WTC11 (cell line): ENCODE data around the gene NOL9. TPM values are rescaled to one million over a fixed set of nuclear protein-coding genes. Genes with fewer than 3 reads are reported as not detected.
A peak's percentile ranks its signal among the peaks of the same experiment; 100 is the strongest.

ENCODE experiments used
- ATF6 ChIP-seq: sonication (generic); formaldehyde crosslinking; IDR thresholded peaks from 2 replicates; pipeline ENCODE4 v1.8.1; 2023; ENCODE audit warnings: mild to moderate bottlenecking, missing genetic modification reagents
- CBFB ChIP-seq: sonication (generic); formaldehyde crosslinking; IDR thresholded peaks from 2 replicates; pipeline ENCODE4 v1.8.1; 2022; ENCODE audit warnings: mild to moderate bottlenecking, low read depth, missing genetic modification reagents
- ERG ChIP-seq: fragments of 250-450 bp; sonication (Bioruptor Pico); IDR thresholded peaks from 2 replicates; pipeline ENCODE4 v1.8.0; 2021; ENCODE audit warnings: mild to moderate bottlenecking
- ETV6 ChIP-seq: sonication (generic); formaldehyde crosslinking; IDR thresholded peaks from 2 replicates; pipeline ENCODE4 v1.8.1; 2022; ENCODE audit warnings: mild to moderate bottlenecking, missing genetic modification reagents
- HMGA2 ChIP-seq: fragments of 250-450 bp; sonication (Bioruptor Pico); IDR thresholded peaks from 2 replicates; pipeline ENCODE4 v1.4.0; 2021; ENCODE audit warnings: mild to moderate bottlenecking, moderate library complexity
- IRF2 ChIP-seq: sonication (generic); formaldehyde crosslinking; IDR thresholded peaks from 2 replicates; pipeline ENCODE4 v1.8.0; 2022; ENCODE audit warnings: low read depth, missing genetic modification reagents, borderline replicate concordance
- JUN ChIP-seq: sonication (generic); formaldehyde crosslinking; IDR thresholded peaks from 2 replicates; pipeline ENCODE4 v1.8.0; 2023; ENCODE audit warnings: mild to moderate bottlenecking, missing genetic modification reagents
- KAT7 ChIP-seq: sonication (generic); formaldehyde crosslinking; IDR thresholded peaks from 2 replicates; pipeline ENCODE4 v1.8.1; 2023; ENCODE audit warnings: missing genetic modification reagents, mild to moderate bottlenecking, borderline replicate concordance
- MYBL2 ChIP-seq: sonication (generic); formaldehyde crosslinking; IDR thresholded peaks from 2 replicates; pipeline ENCODE4 v1.8.1; 2023; ENCODE audit warnings: mild to moderate bottlenecking, moderate library complexity, missing genetic modification reagents
- NFE2L1 ChIP-seq: sonication (generic); formaldehyde crosslinking; IDR thresholded peaks from 2 replicates; pipeline ENCODE4 v1.8.1; 2023; ENCODE audit warnings: missing genetic modification reagents
- NR2C2 ChIP-seq: sonication (generic); formaldehyde crosslinking; IDR thresholded peaks from 2 replicates; pipeline ENCODE4 v1.8.0; 2022; ENCODE audit warnings: mild to moderate bottlenecking, missing genetic modification reagents
- NR3C1 ChIP-seq: sonication (generic); formaldehyde crosslinking; conservative IDR thresholded peaks from 2 replicates; pipeline ENCODE4 v1.8.1; 2023; ENCODE audit warnings: low read depth, mild to moderate bottlenecking, missing genetic modification reagents
- OVOL2 ChIP-seq: fragments of 250-450 bp; sonication (Bioruptor Pico); IDR thresholded peaks from 2 replicates; pipeline ENCODE4 v1.9.0; 2021; ENCODE audit warnings: mild to moderate bottlenecking, borderline replicate concordance
- SMAD3 ChIP-seq: sonication (generic); formaldehyde crosslinking; IDR thresholded peaks from 2 replicates; pipeline ENCODE4 v1.8.0; 2022; ENCODE audit warnings: missing genetic modification reagents, mild to moderate bottlenecking, borderline replicate concordance
- SP1 ChIP-seq: sonication (generic); formaldehyde crosslinking; conservative IDR thresholded peaks from 2 replicates; pipeline ENCODE4 v1.8.1; 2022; ENCODE audit warnings: missing genetic modification reagents
- USF1 ChIP-seq: sonication (generic); formaldehyde crosslinking; IDR thresholded peaks from 2 replicates; pipeline ENCODE4 v1.8.0; 2022; ENCODE audit warnings: mild to moderate bottlenecking, missing genetic modification reagents
- ZMAT4 ChIP-seq: fragments of 250-450 bp; sonication (Bioruptor Pico); IDR thresholded peaks from 2 replicates; pipeline ENCODE4 v1.9.0; 2021; ENCODE audit warnings: mild to moderate bottlenecking
- ZNF396 ChIP-seq: fragments of 250-450 bp; sonication (Bioruptor Pico); IDR thresholded peaks from 2 replicates; pipeline ENCODE4 v1.8.0; 2021; ENCODE audit warnings: mild to moderate bottlenecking, moderate library complexity, borderline replicate concordance
- ZNF425 ChIP-seq: fragments of 250-450 bp; sonication (Bioruptor Pico); conservative IDR thresholded peaks from 2 replicates; pipeline ENCODE4 v1.9.0; 2021; ENCODE audit warnings: mild to moderate bottlenecking
- total RNA-seq: library from RNA; stranded (reverse); gene quantifications from 3 replicates; pipeline ENCODE4 v1.2.3, GENCODE V29; 2021
- TF ChIP-seq, protein P1 (sequence below): sonication (generic); formaldehyde crosslinking; IDR thresholded peaks from 2 replicates; pipeline ENCODE4 v1.8.1; 2023; ENCODE audit warnings: mild to moderate bottlenecking, missing genetic modification reagents, moderate library complexity
- TF ChIP-seq, protein P2 (sequence below): fragments of 250-450 bp; sonication (Bioruptor Pico); IDR thresholded peaks from 2 replicates; pipeline ENCODE4 v1.9.0; 2021; ENCODE audit warnings: mild to moderate bottlenecking
- TF ChIP-seq, protein P3 (sequence below): sonication (generic); formaldehyde crosslinking; conservative IDR thresholded peaks from 2 replicates; pipeline ENCODE4 v1.8.1; 2022; ENCODE audit warnings: mild to moderate bottlenecking, missing genetic modification reagents
- TF ChIP-seq, protein P4 (sequence below): sonication (generic); formaldehyde crosslinking; IDR thresholded peaks from 2 replicates; pipeline ENCODE4 v1.8.0; 2022; ENCODE audit warnings: mild to moderate bottlenecking, missing genetic modification reagents
- TF ChIP-seq, protein P5 (sequence below): sonication (generic); formaldehyde crosslinking; IDR thresholded peaks from 2 replicates; pipeline ENCODE4 v1.8.0; 2022; ENCODE audit warnings: mild to moderate bottlenecking, missing genetic modification reagents

NOL9 gene
- total RNA-seq, 1 experiment from 2014 or later, result 37.4 TPM

DNA sequence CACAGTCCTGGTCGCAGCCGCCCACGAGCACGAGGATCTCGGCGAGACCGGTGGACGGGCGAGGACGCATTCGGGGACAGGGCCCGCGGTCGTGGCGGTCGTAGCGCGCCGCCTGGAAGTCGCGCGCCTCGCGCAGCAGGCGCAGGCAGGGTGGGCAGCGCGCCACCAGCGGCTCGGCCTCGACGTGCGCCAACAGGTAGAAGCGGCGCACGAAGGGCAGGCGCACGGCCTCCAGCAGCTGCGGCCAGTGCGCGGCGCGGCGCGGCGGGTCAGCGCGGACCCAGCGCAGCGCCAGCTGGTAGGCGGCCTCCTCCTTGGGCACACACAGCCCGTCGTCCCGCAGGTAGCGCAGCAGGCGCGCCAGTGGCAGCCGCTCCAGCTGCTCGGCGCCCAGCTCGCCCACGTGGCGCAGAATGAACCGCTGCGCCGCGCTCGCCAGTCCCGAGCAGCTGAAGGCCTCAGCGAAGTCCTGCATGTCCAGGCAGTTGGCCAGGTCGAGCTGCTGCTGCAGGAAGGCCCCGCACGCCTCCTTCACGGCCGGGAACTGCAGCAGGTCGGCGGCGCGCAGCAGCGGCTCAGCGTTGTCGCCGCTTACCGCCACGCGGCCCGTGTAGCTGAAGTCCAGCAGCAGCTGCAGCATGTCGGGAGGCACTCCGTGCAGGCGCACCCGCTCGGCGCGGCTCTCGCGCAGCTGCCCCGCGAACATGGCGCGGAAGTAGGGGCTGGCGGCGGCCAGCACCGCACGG lies 47.8 kb upstream of the NOL9 start (continued):
- TF ChIP-seq, protein P1, sequence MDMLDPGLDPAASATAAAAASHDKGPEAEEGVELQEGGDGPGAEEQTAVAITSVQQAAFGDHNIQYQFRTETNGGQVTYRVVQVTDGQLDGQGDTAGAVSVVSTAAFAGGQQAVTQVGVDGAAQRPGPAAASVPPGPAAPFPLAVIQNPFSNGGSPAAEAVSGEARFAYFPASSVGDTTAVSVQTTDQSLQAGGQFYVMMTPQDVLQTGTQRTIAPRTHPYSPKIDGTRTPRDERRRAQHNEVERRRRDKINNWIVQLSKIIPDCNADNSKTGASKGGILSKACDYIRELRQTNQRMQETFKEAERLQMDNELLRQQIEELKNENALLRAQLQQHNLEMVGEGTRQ (CRISPR knock-in tag), result no peak; the same call in 1 of the 2 replicates
- TF ChIP-seq USF1 (CRISPR knock-in tag) (peak; percentile 32; the same call in 1 of the 2 replicates), MYBL2 (CRISPR knock-in tag) (0 out of 2 replicates have a peak, but pooled peaks have one; percentile 20), OVOL2 (no peak), NFE2L1 (CRISPR knock-in tag) (0 out of 2 replicates have a peak, but pooled peaks have one; percentile 52), NR2C2 (CRISPR knock-in tag) (no peak), CBFB (CRISPR knock-in tag) (no peak; the same call in 1 of the 2 replicates), JUN (CRISPR knock-in tag) (no peak; the same call in 1 of the 2 replicates), ZMAT4 (CRISPR knock-in tag) (no peak), HMGA2 (no peak), ATF6 (CRISPR knock-in tag) (no peak), SMAD3 (no peak), ERG (CRISPR knock-in tag) (no peak), NR3C1 (no peak), ZNF396 (no peak), SP1 (CRISPR knock-in tag) (no peak; the same call in 1 of the 2 replicates), KAT7 (CRISPR knock-in tag) (no peak), IRF2 (CRISPR knock-in tag) (0 out of 2 replicates have a peak, but pooled peaks have one; percentile 2), ETV6 (no peak; the same call in 1 of the 2 replicates), ZNF425 (CRISPR knock-in tag) (no peak)
- TF ChIP-seq, protein P2, sequence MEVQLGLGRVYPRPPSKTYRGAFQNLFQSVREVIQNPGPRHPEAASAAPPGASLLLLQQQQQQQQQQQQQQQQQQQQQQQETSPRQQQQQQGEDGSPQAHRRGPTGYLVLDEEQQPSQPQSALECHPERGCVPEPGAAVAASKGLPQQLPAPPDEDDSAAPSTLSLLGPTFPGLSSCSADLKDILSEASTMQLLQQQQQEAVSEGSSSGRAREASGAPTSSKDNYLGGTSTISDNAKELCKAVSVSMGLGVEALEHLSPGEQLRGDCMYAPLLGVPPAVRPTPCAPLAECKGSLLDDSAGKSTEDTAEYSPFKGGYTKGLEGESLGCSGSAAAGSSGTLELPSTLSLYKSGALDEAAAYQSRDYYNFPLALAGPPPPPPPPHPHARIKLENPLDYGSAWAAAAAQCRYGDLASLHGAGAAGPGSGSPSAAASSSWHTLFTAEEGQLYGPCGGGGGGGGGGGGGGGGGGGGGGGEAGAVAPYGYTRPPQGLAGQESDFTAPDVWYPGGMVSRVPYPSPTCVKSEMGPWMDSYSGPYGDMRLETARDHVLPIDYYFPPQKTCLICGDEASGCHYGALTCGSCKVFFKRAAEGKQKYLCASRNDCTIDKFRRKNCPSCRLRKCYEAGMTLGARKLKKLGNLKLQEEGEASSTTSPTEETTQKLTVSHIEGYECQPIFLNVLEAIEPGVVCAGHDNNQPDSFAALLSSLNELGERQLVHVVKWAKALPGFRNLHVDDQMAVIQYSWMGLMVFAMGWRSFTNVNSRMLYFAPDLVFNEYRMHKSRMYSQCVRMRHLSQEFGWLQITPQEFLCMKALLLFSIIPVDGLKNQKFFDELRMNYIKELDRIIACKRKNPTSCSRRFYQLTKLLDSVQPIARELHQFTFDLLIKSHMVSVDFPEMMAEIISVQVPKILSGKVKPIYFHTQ (CRISPR knock-in tag), result no peak
- TF ChIP-seq, protein P3, sequence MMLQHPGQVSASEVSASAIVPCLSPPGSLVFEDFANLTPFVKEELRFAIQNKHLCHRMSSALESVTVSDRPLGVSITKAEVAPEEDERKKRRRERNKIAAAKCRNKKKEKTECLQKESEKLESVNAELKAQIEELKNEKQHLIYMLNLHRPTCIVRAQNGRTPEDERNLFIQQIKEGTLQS (CRISPR knock-in tag), result 0 out of 2 replicates have a peak, but pooled peaks have one; percentile 64
- TF ChIP-seq, protein P4, sequence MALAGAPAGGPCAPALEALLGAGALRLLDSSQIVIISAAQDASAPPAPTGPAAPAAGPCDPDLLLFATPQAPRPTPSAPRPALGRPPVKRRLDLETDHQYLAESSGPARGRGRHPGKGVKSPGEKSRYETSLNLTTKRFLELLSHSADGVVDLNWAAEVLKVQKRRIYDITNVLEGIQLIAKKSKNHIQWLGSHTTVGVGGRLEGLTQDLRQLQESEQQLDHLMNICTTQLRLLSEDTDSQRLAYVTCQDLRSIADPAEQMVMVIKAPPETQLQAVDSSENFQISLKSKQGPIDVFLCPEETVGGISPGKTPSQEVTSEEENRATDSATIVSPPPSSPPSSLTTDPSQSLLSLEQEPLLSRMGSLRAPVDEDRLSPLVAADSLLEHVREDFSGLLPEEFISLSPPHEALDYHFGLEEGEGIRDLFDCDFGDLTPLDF, result no peak
- TF ChIP-seq, protein P5, sequence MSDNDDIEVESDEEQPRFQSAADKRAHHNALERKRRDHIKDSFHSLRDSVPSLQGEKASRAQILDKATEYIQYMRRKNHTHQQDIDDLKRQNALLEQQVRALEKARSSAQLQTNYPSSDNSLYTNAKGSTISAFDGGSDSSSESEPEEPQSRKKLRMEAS (CRISPR knock-in tag), result peak; percentile 78; the same call in 1 of the 2 replicates
